Transverse colon (tissue), 4 donors: ENCODE results near the gene CHMP4A.

ENCODE experiments used
- CTCF ChIP-seq, 5 experiments: fragments of 200-600 bp in 3 of 5; fragments of 450-650 bp in 2 of 5; sonication (generic) in 3 of 5; IDR thresholded peaks; 1 replicate in 2 of 5; 2 replicates in 3 of 5; pipeline ENCODE4 v1.5.1; 2016 to 2017; ENCODE audit warnings: antibody characterized with exemption in 5 of 5, inconsistent platforms in 3 of 5, mild to moderate bottlenecking in 2 of 5, moderate library complexity in 1 of 5
- POLR2A ChIP-seq: fragments of 450-650 bp; IDR thresholded peaks from one replicate; pipeline ENCODE4 v1.6.1; 2016; ENCODE audit warnings: antibody characterized with exemption, mild to moderate bottlenecking, moderate library complexity
- POLR2AphosphoS5 ChIP-seq, 3 donors: sonication (generic); formaldehyde crosslinking; IDR thresholded peaks; one replicate each; pipeline ENCODE4 v1.6.1; 2016; ENCODE audit warnings: antibody characterized with exemption in 3 of 3

GRCh38 chr14:24261256-24261968 lies 48.1 kb upstream of the CHMP4A start:
- no peak for TF ChIP-seq POLR2A
- TF ChIP-seq POLR2AphosphoS5 (IDR thresholded peaks at IDR 0.05), result no peak
- no peak for TF ChIP-seq CTCF (IDR thresholded peaks at IDR 0.05)
